ENCODE results near the gene JAG2. TPM values are rescaled to one million over a fixed set of nuclear protein-coding genes. Genes with fewer than 3 reads are reported as not detected.

The JAG2 gene
- total and polyA plus RNA-seq, 2 of the 4 experiments (the other 2 are of a cell fraction): 0.18 to 0.58 TPM

- dilution Hi-C loops (cut with HindIII; ENCODE audit: low sequenced_read_pairs, unreplicated experiment): no loop called here
- H3K4ac ChIP-seq (ENCODE audit: low read depth, low read length): no peak overlapping the region
Observed at GRCh38 chr14:105102361-105102870, 66.2 kb downstream of the JAG2 start.

More at GRCh38 chr14:105102361-105102870, 66.2 kb downstream of the JAG2 start:
- H4K8ac ChIP-seq (ENCODE audit: low read depth in 2 of 2, low read length in 2 of 2): no peak overlapping the region
- no peak overlapping the region for H3K56ac ChIP-seq (ENCODE audit: extremely low read depth, insufficient read depth, low read length)
- ChIA-PET CTCF (interaction anchor here (1.4 kb wide), 1 partner anchor 12 kb away, joined by 3 read pairs; no protein-coding TSS in a partner anchor), POLR2A (ENCODE audit: unreplicated experiment) (no interaction called here)
- no peak overlapping the region for H2AFZ ChIP-seq (replicated peaks; ENCODE audit: low read length, poor library complexity)
- ATAC-seq (ENCODE audit: low read depth) (no peak), DNase-seq (no peak)
- H2BK120ac ChIP-seq (ENCODE audit: low read depth, low read length): no peak overlapping the region
- no peak overlapping the region for H3K4me3 ChIP-seq (ENCODE audit: insufficient read depth, low read depth, low read length)
- H4K20me1 ChIP-seq (ENCODE audit: insufficient read depth, low read length): no peaks in the 10 kb centered on the region
- in situ Hi-C loops (cut with MboI; ENCODE audit: low sequenced_read_pairs) (no loop called here), intact Hi-C loops (cut with micrococcal nuclease) (no loop called here)
- no peak overlapping the region for H3K23ac ChIP-seq (ENCODE audit: low read depth, low read length)
- no peak overlapping the region for H2BK20ac ChIP-seq (ENCODE audit: low read depth, low read length)
- no peak overlapping the region for H3K14ac ChIP-seq (replicated peaks; ENCODE audit: low read depth, low read length)
- H3K4me1 ChIP-seq (ENCODE audit: control insufficient read depth, insufficient read depth, low read length): no peaks in the 10 kb centered on the region
- no peak overlapping the region for H4K5ac ChIP-seq (ENCODE audit: low read depth, low read length)
- BruUV-seq (replicated peaks): no TSS peak
- peaks cover 38% of the 10 kb centered on the region for H3K27me3 ChIP-seq (ENCODE audit: control insufficient read depth, insufficient read depth, low read length)
- H3K18ac ChIP-seq (ENCODE audit: low read depth, low read length): no peak overlapping the region
- TF ChIP-seq BHLHE40 (IDR thresholded peaks at IDR 0.05; ENCODE audit: low read depth, low read length) (no peak), FOS (IDR thresholded peaks at IDR 0.05; ENCODE audit: low read depth, low read length) (no peak), POLR2A (IDR thresholded peaks at IDR 0.05; ENCODE audit: low read depth, low read length) (no peak)
- no peak overlapping the region for H3K4me2 ChIP-seq (ENCODE audit: low read depth, low read length)
- peaks cover 7% of the 10 kb centered on the region; the same call in 1 of the 2 replicates for H3K9me3 ChIP-seq (ENCODE audit: control insufficient read depth, insufficient read depth, low read length)
- no peaks in the 10 kb centered on the region for H3K79me1 ChIP-seq (ENCODE audit: low read depth in 1 of 2, low read length in 2 of 2)
- no peaks in the 10 kb centered on the region for H3K9me1 ChIP-seq (ENCODE audit: insufficient read depth, low read length)
- no peak overlapping the region for H3K9ac ChIP-seq (ENCODE audit: low read depth, low read length)
- no peak overlapping the region for H4K91ac ChIP-seq (ENCODE audit: insufficient read depth, low read depth, low read length)
- no peak overlapping the region for H2BK5ac ChIP-seq (ENCODE audit: low read depth, low read length, poor library complexity, severe bottlenecking)
- no peak overlapping the region for H2AK9ac ChIP-seq (replicated peaks; ENCODE audit: low read depth, low read length, poor library complexity)
- no peak overlapping the region for H2BK15ac ChIP-seq (ENCODE audit: low read depth, low read length)
- H2AK5ac ChIP-seq (ENCODE audit: low read depth, low read length): no peak overlapping the region
- no peak overlapping the region for H3K27ac ChIP-seq (ENCODE audit: insufficient read depth, low read length)
- no CpG with 5 or more reads among the region's 7 CpGs for WGBS, 2 experiments (ENCODE audit: extremely low coverage in 2 of 2, insufficient read length in 1 of 2)
- no peaks in the 10 kb centered on the region for H3K36me3 ChIP-seq (ENCODE audit: control insufficient read depth, insufficient read depth, low read length)

Measured in IMR-90 (cell line).